DOHH2 (cell line): Measurements from ENCODE around the gene CDK5RAP3.

Experiments used
- H3F3A ChIP-seq: fragments of 200-600 bp; sonication (generic), shearing (Covaris generic); 2 replicates; pipeline ENCODE4 v1.6.0; 2016; ENCODE audit warnings: antibody characterized with exemption, mild to moderate bottlenecking; ENCODE audit not compliant: control insufficient read depth, insufficient read depth
- H3K27ac ChIP-seq: fragments of 200-600 bp; sonication (generic); 2 replicates; pipeline ENCODE4 v1.5.1; 2014; ENCODE audit warnings: low read depth, mild to moderate bottlenecking, low read length, moderate library complexity
- H3K27me3 ChIP-seq: fragments of 200-600 bp; sonication (generic); 2 replicates; pipeline ENCODE4 v1.6.1; 2014; ENCODE audit warnings: mild to moderate bottlenecking, low read length, mixed read lengths; ENCODE audit not compliant: control insufficient read depth
- H3K36me3 ChIP-seq: fragments of 200-600 bp; sonication (generic); 2 replicates; pipeline ENCODE4 v1.6.1; 2014; ENCODE audit warnings: mild to moderate bottlenecking, low read length, moderate library complexity, mixed read lengths; ENCODE audit not compliant: control insufficient read depth
- H3K4me1 ChIP-seq: fragments of 200-600 bp; sonication (generic); 2 replicates; pipeline ENCODE4 v1.6.1; 2014; ENCODE audit warnings: mild to moderate bottlenecking, low read length, mixed read lengths; ENCODE audit not compliant: control insufficient read depth
- H3K4me2 ChIP-seq: fragments of 200-600 bp; sonication (generic); 2 replicates; pipeline ENCODE4 v1.6.0; 2014; ENCODE audit warnings: mild to moderate bottlenecking, low read length, moderate library complexity
- H3K4me3 ChIP-seq: fragments of 200-600 bp; sonication (generic); 2 replicates; pipeline ENCODE4 v1.5.1; 2014; ENCODE audit warnings: mild to moderate bottlenecking, low read length, mixed read lengths
- H3K79me2 ChIP-seq: fragments of 200-600 bp; sonication (generic); 2 replicates; pipeline ENCODE4 v1.6.1; 2014; ENCODE audit warnings: mild to moderate bottlenecking, low read length, mixed read lengths; ENCODE audit not compliant: control insufficient read depth
- H3K9me2 ChIP-seq: fragments of 200-600 bp; sonication (generic); replicated peaks from 2 replicates; pipeline ENCODE4 v1.6.1; 2014; ENCODE audit warnings: mild to moderate bottlenecking, low read length, mixed read lengths; ENCODE audit not compliant: control insufficient read depth
- H3K9me3 ChIP-seq: fragments of 200-600 bp; sonication (generic); 2 replicates; pipeline ENCODE4 v1.6.1; 2014; ENCODE audit warnings: antibody characterized with exemption, low read length, mixed read lengths; ENCODE audit not compliant: control insufficient read depth, insufficient read depth
- H4K20me1 ChIP-seq: fragments of 200-600 bp; sonication (generic); 2 replicates; pipeline ENCODE4 v1.6.0; 2014; ENCODE audit warnings: low read depth, mild to moderate bottlenecking, antibody characterized with exemption, low read length, moderate library complexity; ENCODE audit not compliant: control insufficient read depth, insufficient read depth
- CTCF ChIP-seq: fragments of 200-600 bp; sonication (generic); IDR thresholded peaks from one replicate; pipeline ENCODE4 v1.5.1; 2014; ENCODE audit warnings: antibody characterized with exemption, mild to moderate bottlenecking, low read depth, low read length; ENCODE audit not compliant: poor library complexity, severe bottlenecking
- EZH2phosphoT487 ChIP-seq: fragments of 200-600 bp; sonication (generic); IDR thresholded peaks from 2 replicates; pipeline ENCODE4 v1.6.1; 2017; ENCODE audit warnings: borderline replicate concordance, mild to moderate bottlenecking, antibody characterized with exemption, low read length, moderate library complexity, mixed read lengths

The CDK5RAP3 gene

GRCh38 chr17:47967607-47968252, 3.2 kb upstream of the CDK5RAP3 start:
- no peaks in the 10 kb centered on the region for H3K9me3 ChIP-seq
- H3K4me1 ChIP-seq: peaks cover 23% of the 10 kb centered on the region
- H3K9me2 ChIP-seq: no peaks in the 10 kb centered on the region
- H4K20me1 ChIP-seq: no peaks in the 10 kb centered on the region
- TF ChIP-seq CTCF: no peak
- H3K27me3 ChIP-seq: no peaks in the 10 kb centered on the region; the same call in 1 of the 2 replicates
- no peak overlapping the region for H3K4me2 ChIP-seq
- H3F3A ChIP-seq: no peaks in the 10 kb centered on the region
- peaks cover 18% of the 10 kb centered on the region for H3K79me2 ChIP-seq
- H3K4me3 ChIP-seq: no peak overlapping the region
- peaks cover 5% of the 10 kb centered on the region for H3K36me3 ChIP-seq
- H3K27ac ChIP-seq: no peak overlapping the region

GRCh38 chr17:47968836-47969235, 2.1 kb upstream of the CDK5RAP3 start:
- H3K27ac ChIP-seq: no peak overlapping the region
- no peak for TF ChIP-seq CTCF
- no peak for TF ChIP-seq EZH2phosphoT487
- no peak overlapping the region for H3K4me2 ChIP-seq
- H3K79me2 ChIP-seq: peaks cover 22% of the 10 kb centered on the region
- H3K4me3 ChIP-seq: no peak overlapping the region
- no peaks in the 10 kb centered on the region; the same call in 1 of the 2 replicates for H3F3A ChIP-seq
- no peaks in the 10 kb centered on the region; the same call in 1 of the 2 replicates for H3K27me3 ChIP-seq
- H4K20me1 ChIP-seq: no peaks in the 10 kb centered on the region
- peaks cover 26% of the 10 kb centered on the region for H3K4me1 ChIP-seq
- no peaks in the 10 kb centered on the region for H3K9me3 ChIP-seq
- peaks cover 16% of the 10 kb centered on the region for H3K36me3 ChIP-seq
- H3K9me2 ChIP-seq: no peaks in the 10 kb centered on the region

- peaks cover 27% of the 10 kb centered on the region for H3K36me3 ChIP-seq
- no peaks in the 10 kb centered on the region for H3K9me2 ChIP-seq
- no peaks in the 10 kb centered on the region for H4K20me1 ChIP-seq
- H3K4me3 ChIP-seq: peak overlapping the region; percentile 70
- peaks cover 26% of the 10 kb centered on the region for H3K4me1 ChIP-seq
- H3F3A ChIP-seq: no peaks in the 10 kb centered on the region; the same call in 1 of the 2 replicates
- H3K27ac ChIP-seq: no peak overlapping the region
- H3K27me3 ChIP-seq: no peaks in the 10 kb centered on the region
- H3K4me2 ChIP-seq: peak overlapping the region; percentile 85
- peaks cover 22% of the 10 kb centered on the region for H3K79me2 ChIP-seq
- H3K9me3 ChIP-seq: no peaks in the 10 kb centered on the region
- TF ChIP-seq EZH2phosphoT487: no peak
- TF ChIP-seq CTCF: no peak
These were observed 786 bp upstream of the CDK5RAP3 start for GRCh38 chr17:47969930-47970724.
